Measurements from ENCODE around the gene PSMA5.
"Not testable (repeated sequence)": the region's sequence is repeated elsewhere in the genome, so short reads cannot be mapped to it uniquely, and the experiment has no call there.

The PSMA5 gene

GRCh38 chr1:109447524-109447923, 21.3 kb upstream of the PSMA5 start:
- no peaks in the 10 kb centered on the region for H3K9me2 ChIP-seq (replicated peaks; ENCODE audit: low read depth, low read length)

GRCh38 chr1:109445949-109446695, 19.9 kb upstream of the PSMA5 start:
- not testable (repeated sequence) for H3K4me2 ChIP-seq (ENCODE audit: low read depth, low read length, poor library complexity, severe bottlenecking); H3K79me2 ChIP-seq (ENCODE audit: insufficient read depth, low read length); H4K20me1 ChIP-seq (ENCODE audit: insufficient read depth, low read length, poor library complexity, severe bottlenecking); H3K36me3 ChIP-seq (ENCODE audit: insufficient read depth, low read length); H3K9ac ChIP-seq (ENCODE audit: low read depth, low read length, poor library complexity, severe bottlenecking); H3K4me3 ChIP-seq (ENCODE audit: low read length, poor library complexity, severe bottlenecking); H3K4me1 ChIP-seq (ENCODE audit: insufficient read depth, low read length, poor library complexity, severe bottlenecking); H2AFZ ChIP-seq (ENCODE audit: low read length); H3K9me2 ChIP-seq (replicated peaks; ENCODE audit: low read depth, low read length); H3F3A ChIP-seq (ENCODE audit: low read depth); H3K9me3 ChIP-seq (ENCODE audit: insufficient read depth, low read depth, low read length)
- peaks cover 19% of the 10 kb centered on the region for H3K27me3 ChIP-seq (ENCODE audit: insufficient read depth, low read length, poor library complexity, severe bottlenecking)

More at GRCh38 chr1:109447524-109447923, 21.3 kb upstream of the PSMA5 start:
- Histone ChIP-seq H4K20me1 (ENCODE audit: insufficient read depth, low read length, poor library complexity, severe bottlenecking) (no peaks in the 10 kb centered on the region), H3K79me2 (ENCODE audit: insufficient read depth, low read length) (no peaks in the 10 kb centered on the region), H3K4me1 (ENCODE audit: insufficient read depth, low read length, poor library complexity, severe bottlenecking) (no peaks in the 10 kb centered on the region), H3K36me3 (ENCODE audit: insufficient read depth, low read length) (no peaks in the 10 kb centered on the region), H2AFZ (ENCODE audit: low read length) (no peak overlapping the region), H3F3A (ENCODE audit: low read depth) (no peaks in the 10 kb centered on the region), H3K4me2 (ENCODE audit: low read depth, low read length, poor library complexity, severe bottlenecking) (no peak overlapping the region), H3K9ac (ENCODE audit: low read depth, low read length, poor library complexity, severe bottlenecking) (no peak overlapping the region), H3K9me3 (ENCODE audit: insufficient read depth, low read depth, low read length) (no peaks in the 10 kb centered on the region), H3K27me3 (ENCODE audit: insufficient read depth, low read length, poor library complexity, severe bottlenecking) (peaks cover 16% of the 10 kb centered on the region), H3K4me3 (ENCODE audit: low read length, poor library complexity, severe bottlenecking) (no peak overlapping the region)
- TF ChIP-seq CTCF (conservative IDR thresholded peaks at IDR 0.05; ENCODE audit: low read length) (no peak), EZH2phosphoT487 (IDR thresholded peaks at IDR 0.05; ENCODE audit: borderline replicate concordance) (no peak)

- TF ChIP-seq EZH2phosphoT487 (IDR thresholded peaks at IDR 0.05; ENCODE audit: borderline replicate concordance) (no peak), CTCF (conservative IDR thresholded peaks at IDR 0.05; ENCODE audit: low read length) (no peak)
- H3K27me3 ChIP-seq (ENCODE audit: insufficient read depth, low read length, poor library complexity, severe bottlenecking) = peaks cover 19% of the 10 kb centered on the region
Observed at GRCh38 chr1:109444346-109444745, 18.1 kb upstream of the PSMA5 start.

GRCh38 chr1:109443476-109443875, 17.2 kb upstream of the PSMA5 start:
- Histone ChIP-seq H3K9me3 (ENCODE audit: insufficient read depth, low read depth, low read length) (no peaks in the 10 kb centered on the region), H3K4me1 (ENCODE audit: insufficient read depth, low read length, poor library complexity, severe bottlenecking) (no peaks in the 10 kb centered on the region), H3K4me3 (ENCODE audit: low read length, poor library complexity, severe bottlenecking) (no peak overlapping the region), H3F3A (ENCODE audit: low read depth) (no peaks in the 10 kb centered on the region), H3K79me2 (ENCODE audit: insufficient read depth, low read length) (no peaks in the 10 kb centered on the region), H3K9ac (ENCODE audit: low read depth, low read length, poor library complexity, severe bottlenecking) (no peak overlapping the region), H4K20me1 (ENCODE audit: insufficient read depth, low read length, poor library complexity, severe bottlenecking) (no peaks in the 10 kb centered on the region), H3K27me3 (ENCODE audit: insufficient read depth, low read length, poor library complexity, severe bottlenecking) (peaks cover 19% of the 10 kb centered on the region), H3K4me2 (ENCODE audit: low read depth, low read length, poor library complexity, severe bottlenecking) (no peak overlapping the region), H2AFZ (ENCODE audit: low read length) (no peak overlapping the region), H3K36me3 (ENCODE audit: insufficient read depth, low read length) (no peaks in the 10 kb centered on the region), H3K9me2 (replicated peaks; ENCODE audit: low read depth, low read length) (no peaks in the 10 kb centered on the region)
- TF ChIP-seq EZH2phosphoT487 (IDR thresholded peaks at IDR 0.05; ENCODE audit: borderline replicate concordance) = no peak
- no peak for TF ChIP-seq CTCF (conservative IDR thresholded peaks at IDR 0.05; ENCODE audit: low read length)

More at GRCh38 chr1:109444346-109444745, 18.1 kb upstream of the PSMA5 start:
- Histone ChIP-seq H3K9me3 (ENCODE audit: insufficient read depth, low read depth, low read length) (no peaks in the 10 kb centered on the region), H3K79me2 (ENCODE audit: insufficient read depth, low read length) (no peaks in the 10 kb centered on the region), H3K9ac (ENCODE audit: low read depth, low read length, poor library complexity, severe bottlenecking) (no peak overlapping the region), H2AFZ (ENCODE audit: low read length) (no peak overlapping the region), H3K4me3 (ENCODE audit: low read length, poor library complexity, severe bottlenecking) (no peak overlapping the region), H3K4me2 (ENCODE audit: low read depth, low read length, poor library complexity, severe bottlenecking) (no peak overlapping the region), H3K4me1 (ENCODE audit: insufficient read depth, low read length, poor library complexity, severe bottlenecking) (no peaks in the 10 kb centered on the region), H3F3A (ENCODE audit: low read depth) (no peaks in the 10 kb centered on the region), H3K9me2 (replicated peaks; ENCODE audit: low read depth, low read length) (no peaks in the 10 kb centered on the region), H4K20me1 (ENCODE audit: insufficient read depth, low read length, poor library complexity, severe bottlenecking) (no peaks in the 10 kb centered on the region), H3K36me3 (ENCODE audit: insufficient read depth, low read length) (no peaks in the 10 kb centered on the region)

Data from Loucy (cell line).